GM21529 (cell line): ENCODE measurements around the gene POR.
"Not testable (repeated sequence)": the region's sequence is repeated elsewhere in the genome, so short reads cannot be mapped to it uniquely, and the experiment has no call there.

Source experiments
- ATAC-seq: cut with Tn5 transposase; IDR thresholded peaks from one replicate; pipeline ENCODE4 v1.9.1; 2021; ENCODE audit not compliant: unreplicated experiment

POR gene

GRCh38 chr7:75914655-75915415 lies at the start of gene POR:
TSS of gene POR (plus strand) at chr7:75915155. CDS start at chr7:75954002, 38,847 bp downstream.
- ATAC-seq: peak; percentile 91

GRCh38 chr7:75866114-75866488 lies 48.9 kb upstream of the POR start:
- ATAC-seq: no peak

GRCh38 chr7:75866489-75867389 lies 48.2 kb upstream of the POR start:
- no peak for ATAC-seq

- ATAC-seq: no peak
These were observed 47.6 kb upstream of the POR start for GRCh38 chr7:75867390-75867717.

- ATAC-seq: no peak
These were observed 46.8 kb upstream of the POR start for GRCh38 chr7:75868153-75868552.

GRCh38 chr7:75869776-75870379 lies 45.1 kb upstream of the POR start:
- ATAC-seq: no peak

- no peak for ATAC-seq
These were observed 44.3 kb upstream of the POR start for GRCh38 chr7:75870557-75871161.

- ATAC-seq: no peak
These were observed 42.7 kb upstream of the POR start for GRCh38 chr7:75872073-75872782.

GRCh38 chr7:75874180-75874579 lies 40.8 kb upstream of the POR start:
- not testable (repeated sequence) for ATAC-seq

- no peak for ATAC-seq
These were observed 39.6 kb upstream of the POR start for GRCh38 chr7:75875113-75876080.

- ATAC-seq: no peak
These were observed 38.7 kb upstream of the POR start for GRCh38 chr7:75876126-75876881.

- ATAC-seq: no peak
These were observed 36.6 kb upstream of the POR start for GRCh38 chr7:75878312-75878768.

GRCh38 chr7:75878769-75879611 lies 36.0 kb upstream of the POR start, which contains the start of gene RHBDD2:
TSS of gene RHBDD2 (plus strand) at chr7:75879034. CDS start at chr7:75879083, 49 bp downstream.
- ATAC-seq: peak; percentile 94

- no peak for ATAC-seq
These were observed 35.2 kb upstream of the POR start for GRCh38 chr7:75879771-75880184.

GRCh38 chr7:75880242-75880641 lies 34.7 kb upstream of the POR start:
- ATAC-seq: no peak

GRCh38 chr7:75881436-75882095 lies 33.4 kb upstream of the POR start:
- ATAC-seq: no peak

- ATAC-seq: not testable (repeated sequence)
These were observed 31.6 kb upstream of the POR start for GRCh38 chr7:75883265-75883824.
